ENCODE data around the gene DIAPH1.

The DIAPH1 gene

DNA sequence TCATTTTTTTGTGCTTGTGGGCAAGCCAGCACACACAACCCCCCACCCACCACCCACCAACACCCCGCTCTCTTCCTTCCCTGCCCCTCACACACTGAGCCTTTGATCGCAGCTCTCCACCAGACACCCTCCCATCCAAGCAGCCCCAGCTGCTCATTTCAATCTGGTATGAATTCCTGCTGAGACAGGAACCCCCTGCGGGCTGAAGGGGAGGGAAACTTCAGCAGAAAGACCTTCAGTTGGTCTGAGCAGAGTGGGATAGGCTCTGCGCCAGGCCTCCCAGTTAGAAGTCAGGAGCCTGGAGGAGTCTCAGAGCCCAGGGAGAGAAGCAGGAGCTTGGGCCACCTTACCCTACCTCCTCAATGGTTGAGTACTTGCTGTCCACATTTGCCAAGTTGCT is 122.8 kb downstream of the DIAPH1 start:
- DNase-seq = no peak

DNA sequence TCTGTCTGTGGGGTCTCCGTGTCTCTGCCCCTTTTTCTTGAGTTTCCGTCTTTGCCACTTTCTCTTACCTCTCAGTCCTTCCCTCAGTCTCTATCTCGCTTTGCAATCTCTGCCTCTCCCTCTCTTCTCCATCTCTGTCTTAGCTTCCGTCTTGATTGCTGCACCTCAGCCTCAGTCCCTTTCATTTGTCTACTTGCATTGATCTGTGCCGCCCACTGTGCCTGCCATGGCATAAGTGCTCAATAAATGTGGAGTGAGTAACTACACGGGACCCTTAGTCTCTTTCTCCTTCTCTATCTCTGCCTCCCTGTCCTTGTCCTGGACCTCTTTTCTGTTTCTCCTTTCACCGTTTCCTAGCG is 123.4 kb downstream of the DIAPH1 start:
- no peak for DNase-seq

DNA sequence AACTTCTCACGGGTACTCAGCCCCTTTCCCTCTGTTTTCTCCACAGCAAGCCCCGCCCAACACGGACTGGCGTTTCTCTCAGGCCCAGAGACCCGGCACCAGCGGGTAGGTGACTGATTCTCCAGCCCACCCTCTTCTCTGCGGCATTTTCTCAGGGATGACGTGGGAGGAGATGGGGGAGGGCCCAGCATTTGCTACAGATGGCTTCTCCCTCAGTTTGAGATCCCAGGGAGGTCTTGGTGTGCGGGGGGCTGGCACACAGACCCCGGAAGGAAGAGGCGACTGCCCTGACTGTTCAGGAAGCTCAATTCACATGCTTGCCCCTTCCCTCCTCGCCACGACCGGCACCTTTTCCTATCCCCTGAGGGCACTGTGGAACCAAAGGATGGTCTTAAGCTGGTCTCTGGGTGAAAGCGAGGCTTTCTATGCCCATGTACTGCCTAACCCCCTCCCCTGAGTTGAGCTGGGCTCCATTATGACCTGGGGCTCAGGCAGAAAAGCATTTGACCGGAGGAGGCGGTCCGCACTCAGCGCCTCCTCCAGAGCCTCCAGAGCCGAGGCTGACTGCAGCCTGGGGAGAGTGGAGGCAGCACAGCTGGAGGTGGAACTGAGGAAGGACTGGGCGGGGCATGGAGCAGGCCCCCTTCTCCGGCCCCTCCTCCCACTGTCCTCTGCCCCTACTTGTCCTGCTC is 123.9 kb downstream of the DIAPH1 start:
- no peak for DNase-seq

DNA sequence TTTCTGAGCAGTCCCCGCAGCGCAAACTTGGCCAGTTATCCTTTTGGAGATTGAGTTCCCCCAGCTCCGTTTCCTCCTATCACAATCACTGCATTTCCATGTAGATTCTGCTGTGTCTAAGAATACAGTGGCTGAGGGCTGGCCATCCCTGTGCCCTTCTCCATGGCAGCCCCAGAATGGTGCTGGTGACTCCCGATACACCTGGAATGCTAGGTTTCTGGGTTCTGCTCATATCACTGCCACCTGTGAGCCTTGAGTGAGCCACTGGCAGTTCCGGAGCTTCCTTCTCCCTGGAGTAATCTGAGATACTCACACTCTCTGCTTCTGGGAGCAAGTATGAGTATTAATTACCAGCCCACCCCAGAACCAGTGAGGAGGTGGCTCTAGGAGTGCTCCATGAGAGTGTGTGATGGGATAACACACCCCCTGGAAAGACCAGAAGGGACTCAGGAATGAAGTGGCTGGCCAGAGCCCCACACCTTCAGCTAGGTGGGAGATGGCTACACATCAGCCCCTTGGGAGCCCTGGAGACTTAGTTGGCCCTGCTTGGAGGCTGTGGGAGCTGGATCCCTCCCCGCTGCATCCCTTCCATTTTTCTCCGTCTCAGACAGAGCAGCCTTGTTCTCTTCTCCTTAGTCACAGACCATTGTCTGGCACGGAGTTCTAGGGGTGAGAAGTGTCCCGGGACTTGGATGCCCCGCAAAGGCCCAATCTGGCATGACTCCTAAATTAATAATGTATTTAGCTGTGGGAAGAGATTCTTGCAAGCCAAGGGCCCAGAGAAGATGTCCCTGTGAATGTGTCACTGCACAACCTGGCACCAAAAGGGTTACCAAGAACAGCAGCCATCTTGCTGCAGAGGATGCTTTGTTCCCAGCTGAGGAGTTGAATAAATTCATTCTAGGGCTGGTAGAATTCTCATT is 125.0 kb downstream of the DIAPH1 start:
- DNase-seq = no peak

DNA sequence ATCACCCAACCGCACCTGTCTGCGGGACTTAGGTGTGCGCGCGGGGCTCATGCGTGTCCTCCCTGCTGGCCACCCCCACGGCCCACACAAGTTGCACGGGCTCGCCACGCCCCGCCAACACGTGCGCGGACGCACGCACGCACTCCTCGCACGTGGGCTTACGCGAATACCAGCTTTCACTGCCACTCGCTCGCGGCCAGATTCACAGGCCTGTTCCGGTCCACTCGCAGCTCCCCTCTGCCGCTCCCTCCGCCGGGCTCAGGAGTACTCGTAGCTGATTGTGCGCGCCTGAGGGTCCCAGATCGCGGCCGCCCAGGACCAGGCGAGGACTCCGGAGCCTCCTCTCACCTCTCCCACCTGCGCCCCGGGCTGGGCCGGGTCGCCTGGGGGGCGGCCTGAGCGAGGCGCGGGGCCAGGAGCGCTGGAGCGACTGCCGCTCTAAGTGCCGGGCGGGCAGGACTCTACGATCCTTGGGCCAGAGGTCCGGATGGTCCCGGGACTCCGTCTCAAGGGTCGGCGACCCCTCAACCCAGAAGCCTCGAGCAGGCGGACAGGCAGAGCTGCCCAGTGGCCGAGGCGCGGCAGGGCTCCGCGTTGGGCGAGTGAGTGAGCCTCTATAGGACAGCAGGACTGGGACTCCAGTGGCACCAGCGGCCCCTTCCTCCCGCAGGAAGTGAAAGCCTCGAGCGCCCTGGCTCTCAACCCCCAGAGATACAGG is 126.5 kb downstream of the DIAPH1 start:
- no peak for DNase-seq

DNA sequence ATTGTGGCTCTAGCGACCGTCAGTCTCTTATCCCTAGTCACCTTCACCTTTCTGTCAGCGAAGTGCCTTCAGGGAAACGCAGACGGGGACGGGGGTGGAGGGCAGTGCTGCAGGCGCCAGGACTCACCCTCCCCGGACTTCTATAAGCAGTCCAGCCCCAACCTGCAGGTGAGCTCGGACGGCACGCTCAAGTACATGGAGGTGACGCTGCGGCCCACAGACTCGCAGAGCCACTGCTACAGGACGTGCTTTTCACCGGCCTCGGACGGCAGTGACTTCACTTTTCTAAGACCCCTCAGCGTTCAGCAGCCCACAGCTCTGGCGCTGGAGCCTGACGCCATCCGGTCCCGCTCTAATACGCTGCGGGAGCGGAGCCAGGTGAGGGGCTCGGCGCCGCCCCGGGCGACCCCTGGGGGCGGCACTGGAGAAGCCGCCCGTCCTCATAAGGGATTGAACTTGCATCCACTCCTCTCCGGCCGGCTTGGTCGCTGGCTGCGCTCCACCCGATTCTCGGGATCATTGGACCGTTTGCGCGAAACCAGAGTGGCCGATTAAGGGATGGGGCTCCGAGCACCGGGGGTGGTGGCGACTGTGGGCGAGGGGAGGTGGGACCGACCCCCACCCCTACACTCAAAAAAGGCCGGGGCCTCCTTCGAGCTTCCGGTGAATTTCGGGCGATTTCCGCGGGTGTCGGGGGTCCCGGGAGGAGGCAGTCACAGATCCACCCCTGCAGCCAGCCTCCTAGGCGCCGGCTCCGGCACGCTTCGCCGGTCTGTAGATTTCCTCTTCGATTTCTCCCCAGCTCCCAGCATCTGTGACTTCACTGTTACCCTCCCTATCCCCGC is 127.3 kb downstream of the DIAPH1 start:
- DNase-seq = no peak

DNA sequence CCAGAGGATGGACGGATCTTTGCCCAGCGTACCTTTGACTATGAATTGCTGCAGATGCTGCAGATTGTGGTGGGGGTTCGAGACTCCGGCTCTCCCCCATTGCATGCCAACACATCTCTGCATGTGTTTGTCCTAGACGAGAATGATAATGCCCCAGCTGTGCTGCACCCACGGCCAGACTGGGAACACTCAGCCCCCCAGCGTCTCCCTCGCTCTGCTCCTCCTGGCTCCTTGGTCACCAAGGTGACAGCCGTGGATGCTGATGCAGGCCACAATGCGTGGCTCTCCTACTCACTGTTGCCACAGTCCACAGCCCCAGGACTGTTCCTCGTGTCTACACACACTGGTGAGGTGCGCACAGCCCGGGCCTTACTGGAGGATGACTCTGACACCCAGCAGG is 128.0 kb downstream of the DIAPH1 start:
- DNase-seq = no peak

DNA sequence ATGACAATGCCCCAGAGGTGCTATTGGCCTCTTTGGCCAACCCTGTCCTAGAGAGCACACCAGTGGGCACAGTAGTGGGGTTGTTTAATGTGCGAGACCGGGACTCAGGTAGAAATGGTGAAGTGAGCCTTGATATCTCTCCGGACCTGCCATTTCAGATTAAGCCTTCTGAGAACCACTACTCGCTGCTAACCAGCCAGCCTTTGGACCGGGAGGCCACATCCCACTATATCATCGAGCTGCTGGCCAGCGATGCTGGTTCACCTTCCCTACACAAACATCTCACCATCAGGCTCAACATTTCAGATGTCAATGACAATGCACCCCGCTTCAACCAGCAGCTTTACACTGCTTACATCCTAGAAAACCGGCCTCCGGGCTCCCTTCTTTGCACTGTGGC is 128.5 kb downstream of the DIAPH1 start:
- no peak for DNase-seq

DNA sequence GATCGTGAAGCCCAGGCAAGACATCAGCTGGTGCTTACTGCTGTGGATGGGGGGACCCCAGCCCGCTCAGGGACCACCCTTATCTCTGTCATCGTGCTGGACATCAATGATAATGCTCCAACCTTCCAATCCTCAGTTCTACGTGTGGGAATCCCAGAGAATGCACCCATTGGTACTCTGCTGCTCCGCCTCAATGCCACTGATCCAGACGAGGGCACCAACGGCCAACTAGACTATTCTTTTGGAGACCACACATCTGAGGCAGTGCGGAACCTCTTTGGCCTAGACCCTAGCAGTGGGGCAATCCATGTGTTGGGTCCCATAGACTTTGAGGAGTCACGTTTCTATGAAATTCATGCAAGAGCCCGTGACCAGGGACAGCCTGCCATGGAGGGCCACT is 129.0 kb downstream of the DIAPH1 start:
- no peak for DNase-seq

DNA sequence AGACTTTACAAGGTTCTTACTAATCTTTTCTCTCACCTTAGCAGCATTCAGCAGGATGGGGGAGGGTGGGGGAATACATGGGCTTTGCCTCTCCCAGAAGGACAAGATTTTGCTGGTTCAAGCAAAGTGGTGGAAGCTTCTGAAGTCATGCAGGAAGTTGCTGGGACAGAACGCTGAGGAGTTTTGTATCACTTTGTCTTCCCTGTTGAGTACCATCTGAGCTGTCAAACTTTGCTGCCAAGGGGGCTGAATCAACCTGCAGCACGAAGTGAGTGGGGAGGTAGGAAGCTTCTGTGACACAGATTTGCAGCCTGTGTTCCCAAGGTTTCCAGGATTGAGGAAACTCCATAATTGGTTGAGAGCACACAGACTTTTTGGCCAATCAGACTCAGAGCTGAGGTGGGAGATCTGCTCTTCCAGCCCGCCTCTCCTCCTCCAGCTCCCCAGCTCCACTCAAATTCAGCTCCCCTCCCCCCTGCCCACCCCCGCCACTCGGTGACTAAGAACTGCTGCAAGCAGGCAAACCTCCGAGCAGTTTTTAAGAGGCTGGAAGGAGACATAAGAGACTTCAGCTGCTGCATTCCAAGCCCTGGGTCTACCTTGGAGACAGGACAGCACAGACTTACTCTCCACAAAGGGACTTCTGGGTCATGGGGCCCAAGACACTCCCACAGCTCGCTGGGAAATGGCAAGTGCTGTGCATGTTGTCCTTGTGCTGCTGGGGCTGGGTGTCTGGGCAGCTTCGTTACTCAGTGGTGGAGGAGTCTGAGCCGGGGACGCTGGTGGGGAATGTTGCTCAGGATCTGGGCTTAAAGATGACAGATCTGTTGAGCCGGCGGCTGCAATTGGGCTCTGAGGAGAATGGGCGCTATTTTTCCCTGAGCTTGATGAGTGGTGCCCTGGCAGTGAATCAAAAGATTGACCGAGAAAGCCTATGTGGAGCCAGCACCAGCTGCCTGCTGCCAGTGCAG is 129.9 kb downstream of the DIAPH1 start, which contains the start of gene PCDHGC5:
Gene PCDHGC5, plus strand, starts transcription at position 491 of the 971 bp plus-strand sequence. Its CDS starts 160 bp downstream, at position 651.
- no peak for DNase-seq

DNA sequence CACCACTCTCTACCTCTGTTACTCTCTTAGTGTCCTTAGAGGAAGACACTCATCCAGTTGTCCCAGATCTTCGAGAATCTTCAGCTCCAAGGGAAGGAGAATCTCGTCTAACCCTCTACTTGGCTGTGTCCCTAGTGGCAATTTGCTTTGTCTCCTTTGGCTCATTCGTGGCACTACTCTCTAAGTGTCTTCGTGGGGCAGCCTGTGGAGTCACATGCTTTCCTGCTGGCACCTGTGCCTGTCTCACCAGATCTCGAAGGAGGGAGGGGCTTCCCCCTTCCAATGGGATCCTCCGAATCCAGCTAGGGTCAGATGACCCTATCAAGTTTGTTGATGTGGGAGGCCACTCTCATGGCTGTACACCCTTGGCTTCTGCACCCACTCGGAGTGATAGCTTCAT is 131.7 kb downstream of the DIAPH1 start:
- no peak for DNase-seq

DNA sequence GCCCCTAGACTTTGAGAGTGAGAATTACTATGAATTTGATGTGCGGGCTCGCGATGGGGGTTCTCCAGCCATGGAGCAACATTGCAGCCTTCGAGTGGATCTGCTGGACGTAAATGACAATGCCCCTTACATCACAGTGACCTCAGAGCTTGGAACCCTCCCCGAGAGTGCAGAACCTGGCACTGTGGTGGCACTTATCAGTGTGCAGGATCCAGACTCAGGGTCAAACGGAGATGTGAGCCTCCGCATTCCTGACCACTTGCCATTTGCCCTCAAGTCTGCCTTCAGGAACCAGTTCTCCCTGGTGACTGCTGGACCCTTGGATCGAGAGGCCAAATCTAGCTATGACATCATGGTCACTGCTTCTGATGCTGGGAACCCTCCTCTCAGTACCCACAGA is 132.7 kb downstream of the DIAPH1 start:
- no peak for DNase-seq

DNA sequence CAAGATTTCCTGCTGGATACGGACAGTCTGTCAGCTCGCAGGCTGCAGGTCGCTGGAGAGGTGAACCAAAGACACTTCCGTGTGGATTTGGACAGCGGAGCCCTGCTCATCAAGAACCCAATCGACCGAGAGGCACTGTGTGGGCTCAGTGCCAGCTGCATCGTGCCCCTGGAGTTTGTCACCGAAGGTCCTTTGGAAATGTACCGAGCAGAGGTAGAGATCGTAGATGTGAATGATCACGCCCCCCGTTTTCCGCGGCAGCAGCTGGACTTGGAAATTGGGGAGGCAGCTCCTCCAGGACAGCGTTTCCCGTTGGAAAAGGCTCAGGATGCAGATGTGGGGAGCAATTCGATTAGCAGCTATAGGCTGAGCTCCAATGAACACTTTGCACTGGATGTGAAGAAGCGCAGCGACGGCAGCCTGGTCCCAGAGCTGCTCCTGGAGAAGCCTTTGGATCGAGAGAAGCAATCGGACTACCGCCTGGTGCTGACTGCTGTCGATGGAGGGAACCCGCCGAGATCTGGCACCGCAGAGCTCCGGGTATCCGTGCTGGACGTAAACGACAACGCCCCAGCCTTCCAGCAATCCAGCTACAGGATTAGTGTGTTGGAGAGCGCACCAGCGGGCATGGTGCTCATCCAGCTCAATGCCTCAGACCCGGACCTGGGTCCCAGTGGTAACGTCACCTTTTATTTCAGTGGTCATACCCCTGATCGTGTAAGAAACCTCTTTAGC is 133.3 kb downstream of the DIAPH1 start:
- no peak for DNase-seq

DNA sequence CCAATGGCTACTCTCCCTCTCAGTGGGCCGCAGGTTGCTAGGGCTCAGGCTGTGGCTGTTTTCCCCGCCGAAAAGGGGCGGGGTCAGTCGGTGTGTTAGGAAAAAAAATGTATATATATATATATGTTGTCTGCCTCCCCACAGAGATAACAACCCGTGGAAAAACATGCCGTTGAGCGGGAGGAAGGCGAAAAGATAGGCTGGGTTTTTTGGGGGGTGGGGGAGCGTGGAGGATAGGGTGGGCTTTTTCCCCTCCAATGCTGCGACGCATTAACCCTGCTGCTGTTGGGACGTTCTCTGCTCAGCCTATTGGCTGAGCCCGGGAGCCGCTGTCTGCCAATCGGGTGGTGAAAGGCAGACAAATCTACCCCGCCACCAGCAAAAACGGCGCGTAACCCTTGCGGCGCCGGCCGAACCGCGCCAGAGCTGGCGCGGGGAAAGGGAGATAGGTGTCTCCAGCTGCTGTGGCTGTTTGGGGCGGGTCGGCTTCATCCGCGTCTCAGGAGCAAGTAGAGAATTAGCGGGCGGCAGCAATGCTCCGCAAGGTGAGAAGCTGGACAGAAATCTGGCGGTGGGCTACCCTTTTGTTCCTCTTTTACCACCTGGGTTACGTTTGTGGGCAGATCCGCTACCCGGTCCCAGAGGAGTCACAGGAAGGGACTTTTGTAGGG is 134.0 kb downstream of the DIAPH1 start, which contains the start of gene PCDHGC4:
Gene PCDHGC4, plus strand, starts transcription at position 390 of the 671 bp plus-strand sequence. Its CDS starts 144 bp downstream, at position 534.
- peak; percentile 15 for DNase-seq

DNA sequence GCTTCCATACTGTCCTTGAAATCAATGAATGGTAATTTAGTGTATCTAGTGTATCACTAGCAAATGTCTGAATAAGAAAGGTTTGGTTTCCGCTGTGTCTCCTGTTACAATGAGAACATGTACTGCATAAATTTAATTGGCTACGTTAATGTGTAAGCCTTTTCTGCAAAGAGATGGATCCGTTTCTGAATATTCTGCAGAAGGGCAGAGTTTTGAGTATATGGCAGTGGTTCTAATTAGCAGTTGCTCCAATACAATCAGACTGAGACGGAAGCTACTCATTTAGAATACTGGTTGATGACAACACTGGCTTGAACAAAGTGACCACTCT is 134.5 kb downstream of the DIAPH1 start:
- no peak for DNase-seq

DNA sequence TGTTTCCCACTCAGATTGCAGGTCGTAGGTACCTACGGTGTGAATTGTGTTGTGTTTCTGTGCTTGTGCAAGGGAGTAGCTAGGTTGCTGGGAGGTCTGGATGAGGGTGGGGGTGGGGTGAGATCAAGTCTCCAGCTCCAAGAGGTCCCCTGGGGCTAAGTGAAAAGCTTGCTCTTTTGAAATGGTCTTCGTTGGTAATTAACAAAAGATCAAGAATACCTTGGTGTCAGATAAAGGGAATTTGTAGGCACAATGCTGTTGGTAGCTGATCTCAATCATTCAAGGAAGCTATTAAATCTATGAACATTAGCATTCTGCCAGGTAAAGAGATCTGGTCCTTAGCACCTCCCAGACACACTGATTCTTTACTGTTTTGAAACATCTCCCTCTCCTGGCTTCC is 134.9 kb downstream of the DIAPH1 start:
- DNase-seq = no peak

DNA sequence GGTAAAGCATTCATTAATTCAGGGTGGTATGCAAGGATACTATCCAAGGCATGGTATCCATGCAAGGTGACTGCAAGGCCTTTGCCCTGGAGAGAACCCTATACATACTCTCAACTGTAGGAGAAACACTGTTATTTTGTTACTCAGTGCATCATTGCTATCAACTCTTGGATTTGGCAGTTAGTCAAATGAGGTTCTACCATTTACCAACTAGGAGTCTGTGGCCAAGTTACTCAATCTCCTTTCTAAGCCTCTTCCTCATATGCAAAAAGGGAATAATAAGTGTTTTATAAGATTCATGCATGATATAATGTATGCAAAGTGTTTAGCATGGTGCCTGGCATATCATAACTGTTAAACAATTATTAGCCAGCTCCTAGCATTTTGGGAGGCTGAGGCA is 139.0 kb downstream of the DIAPH1 start:
- no peak for DNase-seq

DNA sequence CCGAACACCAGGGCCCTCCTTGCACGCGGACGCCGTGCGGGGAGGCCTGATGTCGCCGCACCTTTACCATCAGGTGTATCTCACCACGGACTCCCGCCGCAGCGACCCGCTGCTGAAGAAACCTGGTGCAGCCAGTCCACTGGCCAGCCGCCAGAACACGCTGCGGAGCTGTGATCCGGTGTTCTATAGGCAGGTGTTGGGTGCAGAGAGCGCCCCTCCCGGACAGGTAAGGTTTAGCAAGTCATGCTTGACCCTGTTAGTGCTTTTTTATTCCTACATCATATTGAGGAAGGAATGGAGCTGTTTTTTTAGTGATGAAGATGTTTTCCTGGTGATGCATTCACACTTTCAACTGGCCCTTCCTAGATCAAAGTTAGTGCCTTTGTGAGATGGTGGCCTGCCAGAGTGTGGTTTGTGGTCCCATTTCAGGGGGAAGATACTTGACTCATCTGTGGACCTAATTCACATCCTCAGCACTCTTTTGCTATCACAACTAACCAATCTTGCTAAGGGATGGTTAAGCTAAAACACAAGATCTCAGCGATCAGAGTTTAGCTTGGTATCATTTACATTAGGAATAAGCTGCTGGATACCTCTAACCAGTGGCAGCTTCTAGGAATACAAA is 140.4 kb downstream of the DIAPH1 start:
- DNase-seq = peak; percentile 22

DNA sequence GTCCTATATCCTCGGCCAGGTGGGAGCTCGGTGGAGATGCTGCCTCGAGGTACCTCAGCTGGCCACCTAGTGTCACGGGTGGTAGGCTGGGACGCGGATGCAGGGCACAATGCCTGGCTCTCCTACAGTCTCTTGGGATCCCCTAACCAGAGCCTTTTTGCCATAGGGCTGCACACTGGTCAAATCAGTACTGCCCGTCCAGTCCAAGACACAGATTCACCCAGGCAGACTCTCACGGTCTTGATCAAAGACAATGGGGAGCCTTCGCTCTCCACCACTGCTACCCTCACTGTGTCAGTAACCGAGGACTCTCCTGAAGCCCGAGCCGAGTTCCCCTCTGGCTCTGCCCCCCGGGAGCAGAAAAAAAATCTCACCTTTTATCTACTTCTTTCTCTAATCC is 141.0 kb downstream of the DIAPH1 start:
- no peak for DNase-seq
